ENCODE results near the gene C2CD4C.
"Not testable (repeated sequence)": the region's sequence is repeated elsewhere in the genome, so short reads cannot be mapped to it uniquely, and the experiment has no call there.

The C2CD4C gene

GRCh38 chr19:453606-454005 is 44.7 kb upstream of the C2CD4C start:
- H3K4me3 ChIP-seq (ENCODE audit: low read length) = no peak overlapping the region
- DNase-seq (ENCODE audit: low read depth) = no peak
- no peak for TF ChIP-seq CTCF (IDR thresholded peaks at IDR 0.05; ENCODE audit: insufficient read depth, low read depth, low read length, missing control alignments)

DNA sequence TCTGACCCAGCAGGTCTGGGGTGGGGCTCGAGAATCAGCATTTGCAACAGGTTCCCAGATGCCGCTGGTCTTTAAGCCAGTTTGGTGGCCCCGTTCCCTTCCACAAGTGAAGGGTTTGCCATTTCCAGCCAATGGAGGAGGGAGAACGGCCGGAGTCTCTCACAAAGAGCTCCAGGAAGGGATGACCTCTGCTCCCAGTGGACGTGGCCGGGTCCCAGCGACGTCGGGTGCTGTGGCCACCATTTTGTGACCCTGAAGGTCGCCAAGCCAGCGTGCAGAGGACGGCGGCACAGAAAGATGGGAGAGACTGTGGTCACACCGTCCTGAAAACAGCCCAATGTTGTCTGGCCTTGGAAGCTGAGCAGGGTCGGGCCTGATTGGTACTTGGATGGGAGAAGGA is 43.9 kb upstream of the C2CD4C start:
- no peak for DNase-seq (ENCODE audit: low read depth)
- TF ChIP-seq CTCF (IDR thresholded peaks at IDR 0.05; ENCODE audit: insufficient read depth, low read depth, low read length, missing control alignments) = no peak
- no peak overlapping the region for H3K4me3 ChIP-seq (ENCODE audit: low read length)

- DNase-seq (ENCODE audit: low read depth); H3K4me3 ChIP-seq (ENCODE audit: low read length): not testable (repeated sequence)
Measured at GRCh38 chr19:450912-451481, 42.0 kb upstream of the C2CD4C start.

GRCh38 chr19:449916-450315 is 41.0 kb upstream of the C2CD4C start:
- no peak for DNase-seq (ENCODE audit: low read depth)
- H3K4me3 ChIP-seq (ENCODE audit: low read length) = no peak overlapping the region
- no peak for TF ChIP-seq CTCF (IDR thresholded peaks at IDR 0.05; ENCODE audit: insufficient read depth, low read depth, low read length, missing control alignments)

DNA sequence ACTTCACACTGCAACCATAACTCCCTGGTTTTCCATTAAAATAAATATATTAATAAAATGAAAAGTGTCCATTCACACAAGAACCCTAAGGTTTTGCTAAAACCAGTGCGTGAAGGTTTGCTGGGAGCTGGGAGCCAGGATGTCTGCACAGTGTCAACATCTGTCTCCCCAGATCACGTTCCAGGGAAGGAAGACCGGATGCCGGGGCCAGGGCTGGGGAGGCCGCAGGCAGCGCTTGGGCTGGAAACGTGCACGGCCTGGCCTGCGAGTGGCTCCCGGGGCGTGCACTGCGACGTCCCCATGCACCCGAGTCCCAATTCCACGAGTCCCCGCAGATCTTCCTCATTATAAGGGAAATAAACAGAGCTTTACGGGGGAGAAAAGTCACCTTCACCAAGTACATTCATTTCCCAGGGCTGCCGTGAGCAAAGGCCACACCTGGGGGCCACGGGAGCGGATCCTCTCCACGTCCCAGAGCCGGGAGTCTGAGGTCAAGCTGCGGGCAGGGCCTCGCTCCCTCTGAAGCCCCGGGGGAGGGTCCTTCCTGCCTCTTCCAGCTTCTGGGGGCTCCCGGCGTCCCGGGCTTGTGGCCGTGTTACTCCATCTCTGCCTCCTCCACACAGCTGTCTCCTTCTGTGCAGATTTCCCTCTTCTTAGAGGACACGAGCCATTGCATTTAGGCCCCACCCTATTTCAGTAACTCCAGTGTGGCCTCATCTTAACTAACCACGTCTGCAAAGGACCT is 39.0 kb upstream of the C2CD4C start:
- no peak for TF ChIP-seq CTCF (IDR thresholded peaks at IDR 0.05; ENCODE audit: insufficient read depth, low read depth, low read length, missing control alignments)
- H3K4me3 ChIP-seq (ENCODE audit: low read length) = no peak overlapping the region
- no peak for DNase-seq (ENCODE audit: low read depth)

- DNase-seq (ENCODE audit: low read depth) = no peak
- TF ChIP-seq CTCF (IDR thresholded peaks at IDR 0.05; ENCODE audit: insufficient read depth, low read depth, low read length, missing control alignments) = no peak
- H3K4me3 ChIP-seq (ENCODE audit: low read length) = no peak overlapping the region
Measured at GRCh38 chr19:447064-447426, 38.1 kb upstream of the C2CD4C start.

DNA sequence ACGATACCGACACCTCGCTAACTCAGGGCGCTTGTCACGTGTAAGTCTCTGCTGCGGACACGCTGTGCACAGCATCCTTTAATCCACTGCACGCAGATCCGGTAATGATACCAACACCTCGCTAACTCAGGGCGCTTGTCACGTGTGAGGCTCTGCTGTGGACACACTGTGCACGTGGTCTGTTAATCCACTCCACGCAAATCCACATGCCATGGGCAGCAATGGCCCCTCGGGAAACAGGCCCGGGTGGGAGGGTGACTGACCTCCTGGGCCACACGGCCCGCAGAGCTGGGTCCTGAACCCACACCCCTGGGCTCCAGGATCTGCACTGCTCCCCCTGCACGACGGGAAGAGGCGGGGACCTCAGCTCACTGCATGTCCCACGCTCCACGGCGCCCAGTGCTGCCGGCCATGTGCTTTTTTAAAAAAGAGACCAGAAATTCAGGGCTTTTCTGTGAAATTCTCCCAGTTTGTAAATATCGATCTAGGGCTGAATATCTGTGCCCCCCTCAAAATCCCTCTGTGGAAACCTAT is 35.8 kb upstream of the C2CD4C start:
- DNase-seq (ENCODE audit: low read depth) = no peak
- H3K4me3 ChIP-seq (ENCODE audit: low read length) = no peak overlapping the region
- no peak for TF ChIP-seq CTCF (IDR thresholded peaks at IDR 0.05; ENCODE audit: insufficient read depth, low read depth, low read length, missing control alignments)
